ENCODE results near the gene LY9.
"Not testable (repeated sequence)": the region's sequence is repeated elsewhere in the genome, so short reads cannot be mapped to it uniquely, and the experiment has no call there.

DNA sequence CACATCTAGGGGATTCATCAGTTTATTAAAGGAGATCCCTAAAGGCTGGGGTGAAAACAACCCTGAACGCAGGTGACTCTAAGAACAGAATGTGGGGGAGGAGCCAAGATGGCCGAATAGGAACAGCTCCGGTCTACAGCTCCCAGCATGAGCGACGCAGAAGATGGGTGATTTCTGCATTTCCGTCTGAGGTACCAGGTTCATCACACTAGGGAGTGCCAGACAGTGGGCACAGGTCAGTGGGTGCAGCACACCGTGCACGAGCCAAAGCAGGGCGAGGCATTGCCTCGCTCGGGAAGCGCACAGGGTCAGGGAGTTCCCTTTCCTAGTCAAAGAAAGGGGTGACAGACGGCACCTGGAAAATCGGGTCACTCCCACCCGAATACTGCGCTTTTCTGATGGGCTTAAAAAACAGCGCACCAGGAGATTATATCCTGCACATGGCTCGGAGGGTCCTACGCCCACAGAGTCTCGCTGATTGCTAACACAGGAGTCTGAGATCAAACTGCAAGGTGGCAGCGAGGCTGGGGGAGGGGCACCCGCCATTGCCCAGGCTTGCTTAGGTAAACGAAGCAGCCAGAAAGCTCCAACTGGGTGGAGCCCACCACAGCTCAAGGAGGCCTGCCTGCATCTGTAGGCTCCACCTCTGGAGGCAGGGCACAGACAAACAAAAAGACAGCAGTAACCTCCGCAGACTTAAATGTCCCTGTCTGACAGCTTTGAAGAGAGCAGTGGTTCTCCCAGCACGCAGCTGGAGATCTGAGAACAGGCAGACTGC, 12.8 kb upstream of the LY9 start:
- TF ChIP-seq, protein P1, sequence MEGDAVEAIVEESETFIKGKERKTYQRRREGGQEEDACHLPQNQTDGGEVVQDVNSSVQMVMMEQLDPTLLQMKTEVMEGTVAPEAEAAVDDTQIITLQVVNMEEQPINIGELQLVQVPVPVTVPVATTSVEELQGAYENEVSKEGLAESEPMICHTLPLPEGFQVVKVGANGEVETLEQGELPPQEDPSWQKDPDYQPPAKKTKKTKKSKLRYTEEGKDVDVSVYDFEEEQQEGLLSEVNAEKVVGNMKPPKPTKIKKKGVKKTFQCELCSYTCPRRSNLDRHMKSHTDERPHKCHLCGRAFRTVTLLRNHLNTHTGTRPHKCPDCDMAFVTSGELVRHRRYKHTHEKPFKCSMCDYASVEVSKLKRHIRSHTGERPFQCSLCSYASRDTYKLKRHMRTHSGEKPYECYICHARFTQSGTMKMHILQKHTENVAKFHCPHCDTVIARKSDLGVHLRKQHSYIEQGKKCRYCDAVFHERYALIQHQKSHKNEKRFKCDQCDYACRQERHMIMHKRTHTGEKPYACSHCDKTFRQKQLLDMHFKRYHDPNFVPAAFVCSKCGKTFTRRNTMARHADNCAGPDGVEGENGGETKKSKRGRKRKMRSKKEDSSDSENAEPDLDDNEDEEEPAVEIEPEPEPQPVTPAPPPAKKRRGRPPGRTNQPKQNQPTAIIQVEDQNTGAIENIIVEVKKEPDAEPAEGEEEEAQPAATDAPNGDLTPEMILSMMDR (IDR thresholded peaks at IDR 0.05), result not testable (repeated sequence)
- not testable (repeated sequence) for TF ChIP-seq POLR2A (IDR thresholded peaks at IDR 0.05)

All from testis (tissue), 2 donors.